Brain microvascular endothelial cell (primary cell): Measurements from ENCODE around the gene PRTFDC1.

Source experiments
- DNase-seq: peaks from one replicate; pipeline ENCODE4 v3.0.0-alpha.2; 2020
- H3K27ac ChIP-seq: fragments of 250-450 bp; sonication (Bioruptor Pico); 2 replicates; pipeline ENCODE4 v1.5.1; 2020; ENCODE audit warnings: mild to moderate bottlenecking, moderate library complexity
- H3K27me3 ChIP-seq: fragments of 250-450 bp; sonication (Bioruptor Pico); replicated peaks from 2 replicates; pipeline ENCODE4 v1.5.1; 2020; ENCODE audit warnings: mild to moderate bottlenecking
- H3K36me3 ChIP-seq: fragments of 250-450 bp; sonication (Bioruptor Pico); replicated peaks from 2 replicates; pipeline ENCODE4 v1.5.1; 2020; ENCODE audit warnings: mild to moderate bottlenecking
- H3K4me3 ChIP-seq: 2 replicates; pipeline ENCODE4 v1.5.1; 2011; ENCODE audit warnings: low read depth, mild to moderate bottlenecking, control low read depth, low read length, moderate library complexity
- in situ Hi-C: cut with HindIII; loops from 2 replicates; pipeline ENCODE4 v1.10.0; 2017; ENCODE audit warnings: low sequenced_read_pairs, low pct_ligation_motif_present
- TF ChIP-seq, protein P1 (sequence below): IDR thresholded peaks from 2 replicates; pipeline ENCODE4 v1.5.1; 2011; ENCODE audit warnings: low read depth, mild to moderate bottlenecking, moderate library complexity, low read length, control low read depth, inconsistent platforms; ENCODE audit errors: missing control alignments

PRTFDC1 gene

DNA sequence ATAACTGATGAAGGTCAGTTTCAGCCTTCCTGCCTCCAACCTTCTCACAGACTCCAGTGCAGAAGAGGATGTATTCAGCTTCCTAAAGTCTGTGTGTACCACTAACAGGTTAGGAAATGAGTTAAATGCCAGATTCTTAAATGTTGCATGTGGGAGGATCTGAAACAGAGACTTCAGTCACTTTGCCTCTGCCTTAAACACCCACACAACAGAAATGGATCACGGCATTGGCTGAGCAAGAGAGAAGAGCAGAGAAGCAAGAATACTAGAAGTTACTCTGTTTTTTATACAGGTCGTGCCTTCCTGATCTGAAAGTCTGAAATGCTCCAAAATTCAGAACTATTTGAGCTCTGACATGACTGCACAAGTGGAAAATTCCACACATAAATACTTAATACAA lies 129.8 kb downstream of the PRTFDC1 start:
- Histone ChIP-seq H3K36me3 (no peaks in the 10 kb centered on the region), H3K27ac (no peak overlapping the region), H3K4me3 (no peak overlapping the region), H3K27me3 (no peaks in the 10 kb centered on the region)
- in situ Hi-C loops = no loop called here
- no peak for DNase-seq
- TF ChIP-seq, protein P1, sequence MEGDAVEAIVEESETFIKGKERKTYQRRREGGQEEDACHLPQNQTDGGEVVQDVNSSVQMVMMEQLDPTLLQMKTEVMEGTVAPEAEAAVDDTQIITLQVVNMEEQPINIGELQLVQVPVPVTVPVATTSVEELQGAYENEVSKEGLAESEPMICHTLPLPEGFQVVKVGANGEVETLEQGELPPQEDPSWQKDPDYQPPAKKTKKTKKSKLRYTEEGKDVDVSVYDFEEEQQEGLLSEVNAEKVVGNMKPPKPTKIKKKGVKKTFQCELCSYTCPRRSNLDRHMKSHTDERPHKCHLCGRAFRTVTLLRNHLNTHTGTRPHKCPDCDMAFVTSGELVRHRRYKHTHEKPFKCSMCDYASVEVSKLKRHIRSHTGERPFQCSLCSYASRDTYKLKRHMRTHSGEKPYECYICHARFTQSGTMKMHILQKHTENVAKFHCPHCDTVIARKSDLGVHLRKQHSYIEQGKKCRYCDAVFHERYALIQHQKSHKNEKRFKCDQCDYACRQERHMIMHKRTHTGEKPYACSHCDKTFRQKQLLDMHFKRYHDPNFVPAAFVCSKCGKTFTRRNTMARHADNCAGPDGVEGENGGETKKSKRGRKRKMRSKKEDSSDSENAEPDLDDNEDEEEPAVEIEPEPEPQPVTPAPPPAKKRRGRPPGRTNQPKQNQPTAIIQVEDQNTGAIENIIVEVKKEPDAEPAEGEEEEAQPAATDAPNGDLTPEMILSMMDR = no peak

DNA sequence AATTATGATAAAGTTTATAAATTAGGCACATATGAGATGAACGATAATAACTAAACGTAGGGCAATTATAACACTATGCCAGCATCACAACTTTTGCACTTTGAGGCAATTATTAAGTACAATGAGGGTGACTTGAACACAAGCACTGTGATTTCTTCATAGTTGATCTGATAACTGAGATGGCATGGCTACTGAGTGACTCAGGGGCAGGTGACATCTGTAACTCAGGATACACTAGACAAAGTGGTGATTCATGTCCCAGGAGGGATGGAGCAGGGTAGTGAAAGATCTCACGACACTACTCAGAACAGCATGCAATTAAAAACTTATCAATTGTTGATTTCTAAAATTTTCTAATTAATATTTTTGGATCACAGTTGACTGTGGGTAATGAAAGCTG lies 130.4 kb downstream of the PRTFDC1 start:
- TF ChIP-seq, protein P1 = no peak
- in situ Hi-C loops = no loop called here
- DNase-seq = peak; percentile 62
- no peaks in the 10 kb centered on the region for H3K27me3 ChIP-seq
- no peak overlapping the region for H3K4me3 ChIP-seq
- no peaks in the 10 kb centered on the region for H3K36me3 ChIP-seq
- no peak overlapping the region for H3K27ac ChIP-seq

DNA sequence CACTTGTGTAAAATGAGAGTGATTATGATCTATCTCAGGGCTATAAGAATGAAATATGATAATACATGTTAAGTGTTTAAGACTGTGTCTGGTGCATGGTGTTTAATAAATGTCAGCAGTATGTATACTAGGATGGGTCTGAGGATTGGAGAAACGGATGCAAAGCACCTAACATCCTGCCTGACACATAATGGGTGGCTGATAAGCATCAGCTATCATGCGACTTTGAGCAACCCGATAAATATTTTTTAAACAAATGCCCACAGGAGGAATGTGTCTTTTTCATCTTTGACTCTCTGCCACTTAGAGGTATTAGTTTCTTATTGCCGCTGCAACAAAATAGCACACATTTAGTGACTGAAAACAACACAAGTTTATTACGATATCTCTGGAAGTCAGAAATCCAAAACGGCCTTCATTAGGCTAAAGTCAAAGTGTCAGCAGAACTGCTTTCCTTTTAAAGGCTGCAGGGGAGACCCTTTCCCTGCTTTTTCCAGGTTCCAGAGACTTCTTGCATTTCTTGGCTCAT lies 135.5 kb downstream of the PRTFDC1 start:
- H3K4me3 ChIP-seq = no peak overlapping the region
- H3K27ac ChIP-seq = no peak overlapping the region
- in situ Hi-C loops = no loop called here
- DNase-seq = no peak
- no peaks in the 10 kb centered on the region for H3K27me3 ChIP-seq
- H3K36me3 ChIP-seq = no peaks in the 10 kb centered on the region
- TF ChIP-seq, protein P1 = no peak

DNA sequence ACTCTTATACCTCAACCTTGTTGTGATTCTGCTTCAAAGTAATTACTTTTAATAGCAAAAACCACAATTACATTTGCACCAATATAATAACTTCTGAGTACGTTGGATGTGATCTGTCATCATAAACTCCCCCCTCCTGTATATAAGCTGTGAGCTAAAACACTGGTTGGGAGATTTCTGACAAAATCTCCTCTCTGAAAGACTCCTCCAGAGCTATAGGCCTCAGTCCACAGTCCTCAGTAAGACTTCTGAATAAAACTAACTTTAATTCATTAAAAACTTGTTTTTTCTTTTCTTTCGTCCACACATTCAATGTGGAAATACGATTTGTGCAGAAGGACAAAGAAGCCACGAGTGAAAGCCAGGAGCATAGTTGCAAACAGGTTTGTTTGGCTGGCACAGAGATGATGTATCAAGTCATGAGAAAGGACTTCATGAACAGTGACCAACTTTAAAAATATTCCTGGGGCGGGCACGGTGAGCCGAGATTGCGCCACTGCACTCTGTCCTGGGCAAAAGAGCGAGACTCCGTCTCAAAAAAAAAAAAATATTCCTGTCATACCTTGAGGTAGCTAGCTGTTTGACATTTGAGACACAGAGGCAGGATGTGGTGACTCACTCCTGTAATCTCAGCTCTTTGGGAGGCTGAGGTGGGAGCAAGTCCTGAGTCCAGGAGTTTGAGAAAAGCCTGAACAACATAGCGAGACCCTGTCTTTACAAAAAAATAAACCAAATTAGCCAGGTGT lies 137.7 kb downstream of the PRTFDC1 start:
- Histone ChIP-seq H3K36me3 (no peaks in the 10 kb centered on the region), H3K27me3 (no peaks in the 10 kb centered on the region), H3K4me3 (no peak overlapping the region), H3K27ac (no peak overlapping the region)
- TF ChIP-seq, protein P1 = no peak
- DNase-seq = peak; percentile 32
- in situ Hi-C loops = no loop called here

DNA sequence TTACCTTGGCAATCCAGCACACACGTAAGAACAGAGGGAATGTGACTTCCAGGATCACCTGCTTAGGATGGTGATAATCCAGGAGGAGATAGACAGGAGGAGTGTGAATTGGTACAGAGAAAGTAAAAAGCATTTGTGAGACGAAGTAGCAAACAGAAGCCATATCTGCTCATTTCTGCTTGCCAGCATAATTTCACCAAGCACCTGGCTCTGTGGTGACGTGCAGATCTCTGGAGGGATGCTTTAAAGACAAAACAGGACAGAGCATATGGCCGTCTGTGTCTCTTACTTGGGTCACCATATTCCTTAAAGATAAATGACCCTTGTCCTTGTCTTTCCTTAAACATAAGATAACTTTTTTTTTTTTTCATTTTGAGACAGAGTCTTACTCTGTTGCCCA lies 138.6 kb downstream of the PRTFDC1 start:
- TF ChIP-seq, protein P1 = no peak

More for the DNA sequence above, 138.6 kb downstream of the PRTFDC1 start:
- Histone ChIP-seq H3K27ac (no peak overlapping the region), H3K27me3 (no peaks in the 10 kb centered on the region), H3K36me3 (no peaks in the 10 kb centered on the region), H3K4me3 (no peak overlapping the region)
- in situ Hi-C loops = no loop called here
- DNase-seq = no peak
